Memory B cell (primary cell): ENCODE measurements around the gene DYRK4.

ENCODE experiments used
- ATAC-seq: fragments of 150-1000 bp; cut with Tn5 transposase; 2 replicates; pipeline ENCODE4 v1.10.0; 2021; ENCODE audit warnings: low read depth, mild to moderate bottlenecking, moderate library complexity
- DNase-seq, 2 donors: peaks; one replicate each; pipeline ENCODE4 v3.0.0; 2022; ENCODE audit warnings: low spot score in 2 of 2
- H3K27ac Mint-ChIP-seq: one replicate; pipeline ENCODE4 v1.8.0; 2022; ENCODE audit warnings: mild to moderate bottlenecking, moderate library complexity, mixed read lengths
- H3K27me3 Mint-ChIP-seq: one replicate; pipeline ENCODE4 v1.8.0; 2022; ENCODE audit warnings: mixed read lengths
- H3K36me3 Mint-ChIP-seq: one replicate; pipeline ENCODE4 v1.8.0; 2022; ENCODE audit warnings: mild to moderate bottlenecking, mixed read lengths
- H3K4me1 Mint-ChIP-seq: one replicate; pipeline ENCODE4 v1.8.0; 2022; ENCODE audit warnings: mixed read lengths
- H3K4me3 Mint-ChIP-seq: one replicate; pipeline ENCODE4 v1.8.0; 2022; ENCODE audit warnings: mild to moderate bottlenecking, moderate library complexity, mixed read lengths
- H3K9me3 Mint-ChIP-seq: one replicate; pipeline ENCODE4 v1.8.0; 2022; ENCODE audit warnings: mixed read lengths

Gene DYRK4

DNA sequence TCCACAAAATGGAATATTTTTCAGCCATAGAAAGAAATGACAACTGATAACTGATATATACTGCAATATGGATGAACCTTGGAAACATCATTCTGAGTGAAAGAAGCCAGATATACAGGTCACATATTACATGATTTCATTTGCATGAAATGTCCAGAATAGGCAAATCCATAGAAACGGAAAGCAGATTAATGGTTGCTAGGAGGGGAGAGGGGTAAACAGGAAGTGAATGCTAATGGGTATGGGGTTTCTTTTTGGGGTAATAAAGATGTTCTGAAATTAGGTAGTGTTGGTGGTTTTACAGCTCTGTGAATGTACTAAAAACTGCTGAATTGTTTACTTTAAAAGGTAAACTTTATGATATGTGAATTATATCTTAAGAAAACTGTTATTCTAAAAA lies 16.8 kb upstream of the DYRK4 start:
- DNase-seq = no peak
- H3K36me3 Mint-ChIP-seq = peaks cover 12% of the 10 kb centered on the region
- H3K27ac Mint-ChIP-seq = peak overlapping the region; percentile 62

DNA sequence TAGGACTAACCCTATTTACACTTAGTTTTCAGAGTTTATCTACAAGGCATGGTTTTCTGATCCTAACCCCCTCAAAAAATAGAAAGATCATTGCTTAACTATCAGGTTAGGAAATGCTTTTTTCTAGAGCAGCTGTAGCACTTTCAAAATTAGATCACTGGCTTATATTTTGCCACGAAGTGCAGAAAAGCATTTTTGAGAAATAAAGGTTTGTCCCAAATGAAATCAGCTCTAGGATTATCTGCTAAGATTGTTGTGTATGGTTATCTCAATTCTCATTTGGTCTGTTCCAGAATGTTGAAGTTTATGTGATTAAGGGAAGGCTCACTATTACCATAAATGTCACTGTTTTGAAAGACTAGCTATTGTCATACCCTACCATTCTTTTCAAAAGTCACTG lies 9.8 kb upstream of the DYRK4 start:
- ATAC-seq (no peak), DNase-seq (no peak)
- H3K36me3 Mint-ChIP-seq = peaks cover 6% of the 10 kb centered on the region
- no peaks in the 10 kb centered on the region for H3K9me3 Mint-ChIP-seq
- no peaks in the 10 kb centered on the region for H3K27me3 Mint-ChIP-seq
- H3K27ac Mint-ChIP-seq = no peak overlapping the region
- no peak overlapping the region for H3K4me3 Mint-ChIP-seq
- H3K4me1 Mint-ChIP-seq = no peaks in the 10 kb centered on the region

More for the DNA sequence above, 16.8 kb upstream of the DYRK4 start:
- H3K4me1 Mint-ChIP-seq = peaks cover 16% of the 10 kb centered on the region
- H3K27me3 Mint-ChIP-seq = no peaks in the 10 kb centered on the region
- no peaks in the 10 kb centered on the region for H3K9me3 Mint-ChIP-seq
- ATAC-seq = peak; percentile 66
- H3K4me3 Mint-ChIP-seq = no peak overlapping the region

DNA sequence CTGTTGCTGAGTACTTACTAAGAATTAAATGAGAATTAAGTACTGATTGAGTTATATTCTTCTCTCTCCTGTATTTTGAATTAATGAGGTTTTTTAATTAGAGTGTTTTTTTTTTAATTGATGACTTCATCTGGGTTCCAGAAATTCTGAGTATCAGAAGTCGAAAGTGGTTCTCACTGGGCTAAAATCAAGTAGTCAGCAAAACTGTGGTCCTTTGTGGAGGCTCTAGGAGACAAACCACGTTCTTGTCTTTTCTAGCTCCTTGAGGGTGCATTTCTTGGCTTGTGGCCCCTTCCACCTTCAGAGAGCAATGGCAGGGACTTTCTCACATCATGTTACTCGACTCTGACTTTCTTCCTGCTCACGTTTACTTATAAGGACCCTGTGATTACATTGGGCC lies 8.1 kb upstream of the DYRK4 start:
- no peaks in the 10 kb centered on the region for H3K4me1 Mint-ChIP-seq
- H3K9me3 Mint-ChIP-seq = no peaks in the 10 kb centered on the region
- peaks cover 5% of the 10 kb centered on the region for H3K36me3 Mint-ChIP-seq
- ATAC-seq = no peak
- DNase-seq = no peak
- no peak overlapping the region for H3K4me3 Mint-ChIP-seq
- H3K27me3 Mint-ChIP-seq = no peaks in the 10 kb centered on the region
- no peak overlapping the region for H3K27ac Mint-ChIP-seq

DNA sequence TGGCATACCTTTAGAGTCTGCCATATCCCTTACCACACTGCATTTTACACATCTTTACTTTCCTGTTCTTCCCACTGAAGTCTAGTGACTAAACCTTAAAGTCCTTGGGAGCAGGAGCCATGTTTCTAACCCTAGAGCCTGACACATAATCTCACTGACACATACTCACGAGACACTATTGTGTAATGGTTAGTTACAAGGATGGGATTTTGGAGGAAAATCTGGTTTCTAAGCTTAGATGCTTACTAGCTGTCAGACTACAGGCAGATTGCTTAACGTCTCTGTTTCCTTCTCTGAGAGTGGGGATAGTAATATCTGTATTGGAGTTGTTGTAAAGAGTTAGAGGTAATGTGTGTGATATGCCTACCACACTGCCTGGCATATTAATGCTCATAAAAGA lies 6.2 kb upstream of the DYRK4 start:
- DNase-seq = no peak
- Mint-ChIP-seq H3K36me3 (no peaks in the 10 kb centered on the region), H3K4me1 (no peaks in the 10 kb centered on the region), H3K9me3 (no peaks in the 10 kb centered on the region), H3K27ac (no peak overlapping the region), H3K27me3 (no peaks in the 10 kb centered on the region), H3K4me3 (no peak overlapping the region)
- no peak for ATAC-seq

DNA sequence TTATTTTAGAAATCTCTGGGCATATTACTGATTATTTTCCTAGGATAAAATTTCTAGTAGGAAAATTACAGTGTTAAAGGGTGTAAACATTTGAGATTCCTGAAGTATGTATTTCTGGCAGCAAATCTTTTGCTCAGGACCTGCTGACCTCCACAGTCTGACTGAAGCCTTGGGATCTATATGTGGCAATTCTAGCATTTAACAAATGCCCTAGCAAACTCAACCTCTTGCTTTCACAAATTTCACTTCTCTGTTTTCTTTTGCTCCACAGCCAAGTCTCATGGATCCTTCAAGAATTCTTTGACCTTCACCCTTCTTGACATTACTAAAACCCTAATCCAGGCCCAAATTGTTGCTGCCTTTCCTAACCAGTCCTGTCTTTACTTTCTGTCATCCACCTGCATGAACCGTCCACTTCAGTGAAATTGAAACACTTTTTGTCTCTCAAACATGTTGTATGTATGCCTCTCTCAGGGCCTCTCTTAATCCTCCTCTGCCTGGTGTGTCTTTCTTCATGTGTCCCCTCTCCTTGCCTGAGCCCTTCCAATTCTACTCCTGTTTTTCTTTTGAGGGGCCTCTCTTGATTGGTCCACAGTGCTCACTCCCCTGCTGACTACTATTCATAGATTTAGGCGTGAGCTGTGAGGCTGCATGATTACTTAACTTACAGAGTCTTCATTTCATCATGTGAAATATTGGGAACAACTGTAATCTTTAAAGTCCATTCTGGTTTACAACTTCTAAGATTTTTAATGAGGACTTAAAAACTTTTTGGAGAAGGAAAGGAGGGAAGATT lies 5.1 kb upstream of the DYRK4 start:
- Mint-ChIP-seq H3K36me3 (no peaks in the 10 kb centered on the region), H3K27me3 (no peaks in the 10 kb centered on the region), H3K27ac (no peak overlapping the region), H3K9me3 (no peaks in the 10 kb centered on the region), H3K4me3 (no peak overlapping the region), H3K4me1 (no peaks in the 10 kb centered on the region)
- DNase-seq (no peak), ATAC-seq (no peak)

DNA sequence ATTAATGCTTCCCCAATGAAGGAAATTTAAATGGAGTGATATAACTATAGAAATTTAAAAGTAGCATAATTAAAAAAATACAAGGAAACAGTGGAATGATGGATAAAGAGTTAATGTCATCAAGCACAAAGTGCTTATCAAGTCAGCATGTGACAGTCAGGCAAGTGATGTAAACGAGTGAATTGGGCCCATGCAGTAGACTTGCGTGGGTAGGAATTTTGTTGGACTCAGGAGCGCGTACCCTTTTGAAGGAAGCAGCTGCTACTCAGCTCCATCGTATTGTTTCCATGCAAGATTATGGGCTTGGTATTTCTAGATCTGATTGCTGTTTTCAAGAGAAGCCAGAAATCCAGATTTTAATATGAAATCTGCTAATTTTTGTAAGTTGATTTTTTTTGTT lies 4.4 kb upstream of the DYRK4 start:
- peaks cover 3% of the 10 kb centered on the region for H3K4me1 Mint-ChIP-seq
- no peak for DNase-seq
- no peaks in the 10 kb centered on the region for H3K36me3 Mint-ChIP-seq
- no peak overlapping the region for H3K4me3 Mint-ChIP-seq
- no peak for ATAC-seq
- no peak overlapping the region for H3K27ac Mint-ChIP-seq
- no peaks in the 10 kb centered on the region for H3K27me3 Mint-ChIP-seq
- H3K9me3 Mint-ChIP-seq = no peaks in the 10 kb centered on the region

DNA sequence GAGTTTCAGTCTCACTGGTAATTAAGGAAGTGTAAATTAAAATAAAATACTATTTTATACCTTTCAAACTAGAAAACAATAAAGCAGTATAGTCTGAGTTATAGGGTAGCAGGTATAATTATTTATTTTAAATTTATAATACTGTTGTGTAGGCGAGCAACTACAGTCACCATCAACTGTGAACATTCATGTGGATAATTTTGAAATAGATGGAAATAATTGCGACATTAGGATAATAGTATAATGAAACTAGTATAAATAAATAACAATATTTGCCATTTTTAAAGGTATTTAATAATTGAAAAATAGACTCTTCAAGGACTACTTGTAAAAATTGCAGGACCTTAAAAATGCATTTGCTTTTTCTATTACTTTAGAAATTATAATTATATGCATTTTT lies 3.8 kb upstream of the DYRK4 start:
- no peak for DNase-seq
- H3K27ac Mint-ChIP-seq = no peak overlapping the region

DNA sequence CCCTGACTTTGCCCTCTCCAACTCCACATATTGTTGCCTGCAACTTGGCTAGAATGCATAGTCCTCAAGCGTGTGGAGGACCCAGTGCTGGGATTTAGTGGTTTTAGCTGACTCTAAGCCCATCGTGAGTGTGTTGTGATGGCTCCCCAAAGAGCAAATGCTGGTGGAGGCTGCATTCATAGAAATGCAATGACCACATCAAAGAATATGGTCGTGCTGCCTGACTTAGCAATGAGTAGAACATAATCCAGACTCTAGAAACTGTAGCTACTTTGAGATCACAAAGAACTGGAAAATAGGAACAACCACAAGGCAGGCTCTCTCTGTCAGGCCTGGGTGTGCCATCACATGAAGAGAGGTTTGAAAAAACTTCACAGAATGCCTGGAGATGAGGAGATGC lies 1.3 kb downstream of the DYRK4 start:
- Mint-ChIP-seq H3K27ac (no peak overlapping the region), H3K4me1 (peaks cover 31% of the 10 kb centered on the region), H3K27me3 (no peaks in the 10 kb centered on the region), H3K4me3 (no peak overlapping the region), H3K36me3 (no peaks in the 10 kb centered on the region), H3K9me3 (peaks cover 2% of the 10 kb centered on the region)
- ATAC-seq = no peak
- DNase-seq = no peak

More for the DNA sequence above, 3.8 kb upstream of the DYRK4 start:
- no peaks in the 10 kb centered on the region for H3K9me3 Mint-ChIP-seq
- no peak overlapping the region for H3K4me3 Mint-ChIP-seq
- ATAC-seq = no peak
- H3K27me3 Mint-ChIP-seq = no peaks in the 10 kb centered on the region
- H3K36me3 Mint-ChIP-seq = no peaks in the 10 kb centered on the region
- H3K4me1 Mint-ChIP-seq = peaks cover 3% of the 10 kb centered on the region

DNA sequence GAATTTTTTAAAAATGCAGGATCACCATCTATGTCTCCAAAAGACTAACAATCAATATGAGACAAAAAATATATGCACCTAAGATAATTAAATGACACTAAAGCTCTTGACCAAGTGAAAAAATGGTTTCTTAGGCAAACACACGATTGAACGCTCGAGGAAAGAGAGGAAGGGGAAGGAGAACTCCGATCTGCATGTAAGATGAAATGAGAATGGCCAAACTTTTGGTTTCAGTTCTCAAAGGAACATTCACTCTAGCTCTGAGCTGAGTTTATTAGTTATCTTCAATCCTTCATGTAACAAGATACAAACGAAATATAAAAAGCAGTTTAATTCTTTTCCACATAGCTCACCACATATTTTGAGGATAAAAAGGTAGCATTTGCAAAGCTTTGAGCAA lies 2.8 kb downstream of the DYRK4 start:
- ATAC-seq (peak; percentile 33), DNase-seq (no peak)
- H3K4me1 Mint-ChIP-seq = peaks cover 31% of the 10 kb centered on the region
- peak overlapping the region; percentile 73 for H3K4me3 Mint-ChIP-seq
- peak overlapping the region; percentile 82 for H3K27ac Mint-ChIP-seq
- H3K27me3 Mint-ChIP-seq = no peaks in the 10 kb centered on the region
- H3K9me3 Mint-ChIP-seq = peaks cover 2% of the 10 kb centered on the region
- no peaks in the 10 kb centered on the region for H3K36me3 Mint-ChIP-seq

DNA sequence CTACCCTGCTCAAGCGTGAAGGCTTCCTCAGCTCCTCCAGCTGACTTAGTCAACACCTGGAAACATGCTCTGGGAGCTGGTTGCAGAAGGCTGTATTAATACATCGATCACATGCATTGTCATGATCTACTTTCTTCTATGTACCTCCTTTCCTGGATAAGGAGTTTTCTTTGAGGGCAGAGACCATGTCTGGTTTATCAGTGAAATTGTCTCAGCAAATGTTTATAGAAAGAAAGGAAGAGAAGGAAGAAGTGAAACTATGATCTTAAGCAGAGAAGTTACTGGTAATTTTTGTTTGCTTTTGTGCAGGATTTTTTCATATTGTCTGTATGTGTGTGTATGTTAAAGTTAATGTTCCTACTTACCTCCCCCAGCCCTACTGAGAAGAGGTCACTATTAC lies 4.5 kb downstream of the DYRK4 start:
- H3K27me3 Mint-ChIP-seq = no peaks in the 10 kb centered on the region
- H3K4me3 Mint-ChIP-seq = peak overlapping the region; percentile 69
- peak overlapping the region; percentile 82 for H3K27ac Mint-ChIP-seq
- H3K36me3 Mint-ChIP-seq = no peaks in the 10 kb centered on the region
- peaks cover 2% of the 10 kb centered on the region for H3K9me3 Mint-ChIP-seq
- H3K4me1 Mint-ChIP-seq = peaks cover 31% of the 10 kb centered on the region
- ATAC-seq (peak; percentile 29), DNase-seq (no peak)

DNA sequence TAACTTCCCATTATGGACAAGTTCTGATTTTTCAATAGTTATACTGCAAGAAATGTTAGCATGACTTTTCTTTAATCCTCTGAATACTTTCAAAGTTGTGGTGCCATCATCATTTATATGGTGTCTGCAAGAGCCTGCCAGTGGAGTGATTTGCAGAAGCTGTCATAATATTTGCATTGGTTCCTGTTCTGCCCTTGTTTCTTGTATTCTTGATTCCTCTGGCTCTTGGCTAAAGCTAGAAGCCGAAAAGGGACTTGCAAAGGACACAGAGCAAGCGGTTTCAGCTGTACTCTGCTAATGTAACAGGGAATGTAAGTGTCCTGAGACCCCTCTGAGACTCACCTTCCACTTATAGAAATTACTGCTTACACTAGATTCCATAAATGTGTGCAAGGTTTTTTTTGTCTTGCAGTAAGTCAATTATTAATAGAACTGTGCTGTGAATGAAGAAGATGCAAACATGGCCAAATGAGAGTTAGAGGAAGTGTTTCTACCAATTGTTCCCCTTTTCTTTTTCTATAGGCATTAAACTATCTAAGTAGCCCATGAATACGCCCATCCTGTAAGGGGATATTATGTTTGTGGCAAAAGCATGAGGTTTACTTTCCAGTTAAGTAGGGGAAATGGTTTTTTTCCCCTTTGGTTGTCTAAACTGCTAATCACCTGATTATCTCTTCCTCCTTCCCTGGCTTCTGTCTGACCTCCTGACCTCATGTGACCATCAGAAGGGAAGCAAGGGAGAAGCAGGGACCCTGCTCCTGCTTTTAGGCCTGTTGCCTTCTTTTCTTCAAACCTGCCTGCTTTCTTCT lies 5.3 kb downstream of the DYRK4 start:
- Mint-ChIP-seq H3K27ac (peak overlapping the region; percentile 82), H3K4me1 (peaks cover 31% of the 10 kb centered on the region), H3K4me3 (peak overlapping the region; percentile 74), H3K9me3 (peaks cover 2% of the 10 kb centered on the region), H3K27me3 (no peaks in the 10 kb centered on the region), H3K36me3 (no peaks in the 10 kb centered on the region)
- DNase-seq = peak in 1 of 2 donors; percentile 11
- peak; percentile 82 for ATAC-seq

DNA sequence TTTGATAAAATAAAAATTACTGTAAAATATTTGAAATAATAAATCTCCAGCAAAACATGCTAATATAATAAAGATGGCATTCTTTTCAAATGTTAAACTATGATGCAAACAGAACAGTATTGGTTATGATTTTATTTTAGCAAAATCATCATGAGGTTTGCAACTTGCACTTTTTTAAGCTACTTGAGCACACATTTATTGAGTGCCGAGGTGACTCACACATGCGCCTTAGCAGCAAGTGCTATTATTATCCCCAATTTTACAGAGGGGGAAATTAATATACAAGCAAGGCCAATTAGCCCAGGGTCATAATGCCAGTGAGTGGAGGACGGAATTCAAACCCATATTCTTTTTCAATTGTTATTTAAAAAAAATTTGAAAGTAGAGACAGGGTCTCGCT lies 7.3 kb downstream of the DYRK4 start:
- ATAC-seq = no peak
- H3K4me3 Mint-ChIP-seq = no peak overlapping the region
- H3K9me3 Mint-ChIP-seq = peaks cover 2% of the 10 kb centered on the region
- no peaks in the 10 kb centered on the region for H3K27me3 Mint-ChIP-seq
- no peak for DNase-seq
- H3K4me1 Mint-ChIP-seq = peaks cover 28% of the 10 kb centered on the region
- H3K36me3 Mint-ChIP-seq = peaks cover 3% of the 10 kb centered on the region
- H3K27ac Mint-ChIP-seq = peak overlapping the region; percentile 82

DNA sequence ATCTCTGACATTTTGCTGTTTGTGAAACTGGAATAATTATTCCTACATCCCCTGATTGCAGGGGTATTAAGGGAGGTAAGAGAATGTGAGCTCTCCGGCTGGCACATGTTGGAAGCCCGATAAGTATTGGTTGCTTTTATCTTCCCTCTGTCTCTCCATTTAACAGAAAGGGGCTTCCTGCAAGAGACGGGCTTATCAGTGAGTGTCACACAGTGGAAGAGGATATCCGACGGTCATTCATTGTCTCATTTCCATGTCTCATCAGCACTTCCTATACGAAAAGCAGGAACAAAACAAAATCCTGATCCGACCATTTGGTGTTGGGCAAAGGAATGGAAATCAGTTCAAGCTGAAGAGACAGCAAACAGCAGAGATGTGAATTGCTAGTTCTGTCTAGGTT lies 10.7 kb downstream of the DYRK4 start:
- no peak for DNase-seq
- ATAC-seq = no peak
- H3K4me1 Mint-ChIP-seq = peaks cover 4% of the 10 kb centered on the region
- H3K27ac Mint-ChIP-seq = no peak overlapping the region
- no peak overlapping the region for H3K4me3 Mint-ChIP-seq
- H3K36me3 Mint-ChIP-seq = peaks cover 3% of the 10 kb centered on the region
- no peaks in the 10 kb centered on the region for H3K27me3 Mint-ChIP-seq
- H3K9me3 Mint-ChIP-seq = no peaks in the 10 kb centered on the region

DNA sequence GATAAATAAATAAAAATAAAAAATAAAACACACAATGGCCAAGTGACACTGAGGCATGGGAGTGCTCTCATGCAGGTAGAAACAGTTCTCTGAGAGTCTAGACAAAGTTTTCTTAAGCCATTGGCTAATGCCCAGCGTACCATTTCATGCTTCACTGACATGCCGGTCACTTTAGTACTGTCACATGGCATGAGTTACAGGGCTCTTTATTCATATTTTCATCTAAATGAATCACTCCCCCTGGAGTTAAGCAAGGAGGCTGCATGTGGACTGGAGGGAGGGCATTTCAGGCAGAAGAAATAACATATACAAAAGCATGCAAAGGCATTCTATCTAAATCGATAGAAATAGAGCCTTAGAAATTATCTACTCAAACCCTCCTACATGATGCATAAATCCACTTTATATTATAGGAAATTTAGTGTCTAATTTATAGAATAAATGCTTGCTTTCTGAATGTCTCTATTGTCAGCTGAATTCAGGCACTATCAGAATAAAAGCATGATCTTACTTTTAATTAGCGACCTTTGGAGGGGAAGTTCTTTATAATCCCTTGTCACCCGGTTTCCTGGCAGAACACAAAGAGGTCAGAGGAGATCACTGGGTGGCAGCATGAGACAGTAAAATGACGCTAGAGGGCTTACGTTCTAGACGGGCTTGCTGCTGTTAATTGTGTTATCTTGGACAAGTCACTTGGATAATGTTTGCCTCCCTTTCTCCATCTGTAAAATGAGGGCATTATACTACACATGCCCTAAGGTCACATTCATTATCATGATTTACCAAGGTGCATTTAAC lies 17.5 kb downstream of the DYRK4 start:
- Mint-ChIP-seq H3K9me3 (no peaks in the 10 kb centered on the region), H3K4me3 (no peak overlapping the region), H3K27me3 (no peaks in the 10 kb centered on the region), H3K27ac (no peak overlapping the region), H3K4me1 (peaks cover 14% of the 10 kb centered on the region), H3K36me3 (peaks cover 1% of the 10 kb centered on the region)
- ATAC-seq (peak; percentile 80), DNase-seq (no peak)
